Measurements from ENCODE around the gene MCAM.

DNA sequence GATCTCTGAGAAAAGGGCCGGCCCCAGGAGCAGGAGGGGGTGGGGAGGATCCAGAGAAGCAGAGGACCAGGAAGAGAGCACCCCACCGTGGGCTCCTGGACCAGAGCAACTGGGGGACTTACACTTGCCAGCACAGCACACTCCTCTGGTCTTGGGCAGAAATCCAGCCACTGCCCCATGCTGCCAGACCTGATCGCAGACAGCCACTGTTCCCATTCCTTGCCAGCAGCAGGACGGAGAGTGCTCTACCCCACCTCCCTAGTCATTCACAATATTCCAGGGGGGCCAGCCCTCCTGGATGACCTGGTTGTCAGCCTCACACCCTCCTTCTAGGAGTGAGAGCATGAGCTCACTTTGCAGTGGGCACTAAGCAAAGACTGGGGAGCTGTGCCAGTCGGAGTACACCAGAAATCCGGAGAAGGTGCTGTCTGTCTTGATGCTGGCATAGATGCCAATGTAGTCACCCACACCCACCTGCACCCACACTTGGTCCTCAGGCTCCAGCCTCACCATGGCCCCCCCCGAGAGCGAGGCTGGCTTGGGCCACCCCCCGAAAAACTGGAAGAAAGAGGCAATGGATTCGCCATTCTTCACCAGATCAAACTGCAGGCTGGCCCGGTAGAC, 22.1 kb upstream of the MCAM start:
- TF ChIP-seq, protein P1, sequence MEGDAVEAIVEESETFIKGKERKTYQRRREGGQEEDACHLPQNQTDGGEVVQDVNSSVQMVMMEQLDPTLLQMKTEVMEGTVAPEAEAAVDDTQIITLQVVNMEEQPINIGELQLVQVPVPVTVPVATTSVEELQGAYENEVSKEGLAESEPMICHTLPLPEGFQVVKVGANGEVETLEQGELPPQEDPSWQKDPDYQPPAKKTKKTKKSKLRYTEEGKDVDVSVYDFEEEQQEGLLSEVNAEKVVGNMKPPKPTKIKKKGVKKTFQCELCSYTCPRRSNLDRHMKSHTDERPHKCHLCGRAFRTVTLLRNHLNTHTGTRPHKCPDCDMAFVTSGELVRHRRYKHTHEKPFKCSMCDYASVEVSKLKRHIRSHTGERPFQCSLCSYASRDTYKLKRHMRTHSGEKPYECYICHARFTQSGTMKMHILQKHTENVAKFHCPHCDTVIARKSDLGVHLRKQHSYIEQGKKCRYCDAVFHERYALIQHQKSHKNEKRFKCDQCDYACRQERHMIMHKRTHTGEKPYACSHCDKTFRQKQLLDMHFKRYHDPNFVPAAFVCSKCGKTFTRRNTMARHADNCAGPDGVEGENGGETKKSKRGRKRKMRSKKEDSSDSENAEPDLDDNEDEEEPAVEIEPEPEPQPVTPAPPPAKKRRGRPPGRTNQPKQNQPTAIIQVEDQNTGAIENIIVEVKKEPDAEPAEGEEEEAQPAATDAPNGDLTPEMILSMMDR (IDR thresholded peaks at IDR 0.05; ENCODE audit: low read depth, low read length, poor library complexity, severe bottlenecking) = no peak
- TF ChIP-seq EZH2phosphoT487 (IDR thresholded peaks at IDR 0.05; ENCODE audit: borderline replicate concordance, low read length) = no peak

All from DOHH2 (cell line).